GM21390 (cell line): ENCODE data around the gene RNASE2.
A peak's percentile ranks its signal among the peaks of the same experiment; 100 is the strongest.
"Not testable (repeated sequence)": the region's sequence is repeated elsewhere in the genome, so short reads cannot be mapped to it uniquely, and the experiment has no call there.

Experiments
- ATAC-seq: cut with Tn5 transposase; IDR thresholded peaks from one replicate; pipeline ENCODE4 v1.9.1; 2021; ENCODE audit not compliant: unreplicated experiment

The RNASE2 gene

GRCh38 chr14:20980906-20981305 is 25.6 kb downstream of the RNASE2 start:
- no peak for ATAC-seq

GRCh38 chr14:20982646-20983369 is 27.5 kb downstream of the RNASE2 start:
- ATAC-seq = no peak

GRCh38 chr14:20985650-20986049 is 30.4 kb downstream of the RNASE2 start:
- not testable (repeated sequence) for ATAC-seq

GRCh38 chr14:20986811-20987210 is 31.5 kb downstream of the RNASE2 start:
- no peak for ATAC-seq

- no peak for ATAC-seq
Measured at GRCh38 chr14:20988717-20989470, 33.6 kb downstream of the RNASE2 start.

- no peak for ATAC-seq
Measured at GRCh38 chr14:20989471-20989786, 34.1 kb downstream of the RNASE2 start.

GRCh38 chr14:20989787-20990600 is 34.7 kb downstream of the RNASE2 start, which contains the start of gene METTL17:
Gene METTL17 (plus strand): TSS chr14:20989980. CDS start chr14:20990003, 23 bp downstream.
- ATAC-seq = peak; percentile 93

GRCh38 chr14:20996521-20996920 is 41.2 kb downstream of the RNASE2 start:
- no peak for ATAC-seq

GRCh38 chr14:20997115-20997514 is 41.8 kb downstream of the RNASE2 start:
- ATAC-seq = no peak

- no peak for ATAC-seq
Measured at GRCh38 chr14:20997564-20997963, 42.3 kb downstream of the RNASE2 start.

- ATAC-seq = no peak
Measured at GRCh38 chr14:20998139-20998538, 42.9 kb downstream of the RNASE2 start.

- ATAC-seq = no peak
Measured at GRCh38 chr14:20998674-20999366, 43.5 kb downstream of the RNASE2 start, which contains the start of gene SLC39A2. Gene SLC39A2 (plus strand): TSS chr14:20999293. CDS start chr14:20999447, 154 bp downstream.

- ATAC-seq = no peak
Measured at GRCh38 chr14:20999591-20999990, 44.3 kb downstream of the RNASE2 start.

- ATAC-seq = no peak
Measured at GRCh38 chr14:21001218-21001617, 45.9 kb downstream of the RNASE2 start.

GRCh38 chr14:21003788-21004346 is 48.6 kb downstream of the RNASE2 start:
- ATAC-seq = no peak
